GM19043 (cell line): ENCODE results near the gene GNAI2.
"Not testable (repeated sequence)": the region's sequence is repeated elsewhere in the genome, so short reads cannot be mapped to it uniquely, and the experiment has no call there.

Experiments
- ATAC-seq: cut with Tn5 transposase; IDR thresholded peaks from one replicate; pipeline ENCODE4 v1.9.1; 2021; ENCODE audit warnings: low read depth; ENCODE audit not compliant: unreplicated experiment

GNAI2 gene

GRCh38 chr3:50275141-50275995, 39.4 kb downstream of the GNAI2 start:
- ATAC-seq, result no peak

- ATAC-seq, result no peak
Observed at GRCh38 chr3:50275996-50276761, 40.2 kb downstream of the GNAI2 start.

- no peak for ATAC-seq
Observed at GRCh38 chr3:50276762-50277101, 40.7 kb downstream of the GNAI2 start.

- no peak for ATAC-seq
Observed at GRCh38 chr3:50278123-50278879, 42.3 kb downstream of the GNAI2 start.

- ATAC-seq, result no peak
Observed at GRCh38 chr3:50278880-50279224, 42.8 kb downstream of the GNAI2 start, which contains the start of gene LSMEM2. LSMEM2 (plus strand) TSS chr3:50279087; CDS start chr3:50279114, 27 bp downstream.

GRCh38 chr3:50279255-50280016, 43.4 kb downstream of the GNAI2 start:
- ATAC-seq, result no peak

- not testable (repeated sequence) for ATAC-seq
Observed at GRCh38 chr3:50284121-50284520, 48.1 kb downstream of the GNAI2 start.

- ATAC-seq, result no peak
Observed at GRCh38 chr3:50286322-50287227, 50.6 kb downstream of the GNAI2 start.

- ATAC-seq, result no peak
Observed at GRCh38 chr3:50287262-50287661, 51.3 kb downstream of the GNAI2 start.

- ATAC-seq, result no peak
Observed at GRCh38 chr3:50288387-50289007, 52.5 kb downstream of the GNAI2 start.

GRCh38 chr3:50289130-50289529, 53.1 kb downstream of the GNAI2 start:
- ATAC-seq, result no peak

GRCh38 chr3:50290161-50290641, 54.2 kb downstream of the GNAI2 start:
- ATAC-seq, result no peak

- peak; percentile 99 for ATAC-seq
Observed at GRCh38 chr3:50292159-50293078, 56.4 kb downstream of the GNAI2 start, which contains the start of gene IFRD2. IFRD2 (minus strand) TSS chr3:50292429; CDS start chr3:50292274, 155 bp downstream.

- no peak for ATAC-seq
Observed at GRCh38 chr3:50293079-50293801, 57.2 kb downstream of the GNAI2 start.

- no peak for ATAC-seq
Observed at GRCh38 chr3:50294089-50294488, 58.1 kb downstream of the GNAI2 start.

- no peak for ATAC-seq
Observed at GRCh38 chr3:50294492-50295403, 58.7 kb downstream of the GNAI2 start.
